ENCODE results near the gene SERPIND1. TPM values are rescaled to one million over a fixed set of nuclear protein-coding genes. Genes with fewer than 3 reads are reported as not detected.
"Not testable (repeated sequence)": the region's sequence is repeated elsewhere in the genome, so short reads cannot be mapped to it uniquely, and the experiment has no call there.

Gene SERPIND1
- 0.23 TPM for polyA plus RNA-seq

GRCh38 chr22:20773793-20774212 lies at the start of gene SERPIND1:
Gene SERPIND1 (plus strand): TSS chr22:20774113. CDS start chr22:20779313, 5,200 bp downstream.
- H3K27me3 Mint-ChIP-seq, result no peaks in the 10 kb centered on the region
- H3K4me1 Mint-ChIP-seq, result peaks cover 0 to 2% (median 0%) of the 10 kb centered on the region in 3 donors
- no peak within 1 kb of the TSS for H3K4me3 Mint-ChIP-seq
- no peaks in the 10 kb centered on the region for H3K9me3 Mint-ChIP-seq
- peaks cover 10% of the 10 kb centered on the region for H3K36me3 Mint-ChIP-seq
- no peak within 1 kb of the TSS for H3K27ac Mint-ChIP-seq

GRCh38 chr22:20724676-20725454 lies 49.0 kb upstream of the SERPIND1 start:
- H3K36me3 Mint-ChIP-seq, result peaks cover 3% of the 10 kb centered on the region

GRCh38 chr22:20725987-20726558 lies 47.8 kb upstream of the SERPIND1 start:
- Mint-ChIP-seq H3K36me3 (peaks cover 3% of the 10 kb centered on the region), H3K9me3 (no peaks in the 10 kb centered on the region), H3K4me3 (no peak overlapping the region), H3K27me3 (no peaks in the 10 kb centered on the region), H3K27ac (peak overlapping the region in 1 of 3 donors; percentile 49), H3K4me1 (peaks cover 6 to 11% (median 7%) of the 10 kb centered on the region in 3 donors)

More at GRCh38 chr22:20724676-20725454, 49.0 kb upstream of the SERPIND1 start:
- no peak overlapping the region for H3K4me3 Mint-ChIP-seq
- peak overlapping the region in 1 of 3 donors; percentile 63 for H3K27ac Mint-ChIP-seq
- H3K27me3 Mint-ChIP-seq, result no peaks in the 10 kb centered on the region
- peaks cover 6 to 15% (median 11%) of the 10 kb centered on the region in 3 donors for H3K4me1 Mint-ChIP-seq
- H3K9me3 Mint-ChIP-seq, result no peaks in the 10 kb centered on the region

DNA sequence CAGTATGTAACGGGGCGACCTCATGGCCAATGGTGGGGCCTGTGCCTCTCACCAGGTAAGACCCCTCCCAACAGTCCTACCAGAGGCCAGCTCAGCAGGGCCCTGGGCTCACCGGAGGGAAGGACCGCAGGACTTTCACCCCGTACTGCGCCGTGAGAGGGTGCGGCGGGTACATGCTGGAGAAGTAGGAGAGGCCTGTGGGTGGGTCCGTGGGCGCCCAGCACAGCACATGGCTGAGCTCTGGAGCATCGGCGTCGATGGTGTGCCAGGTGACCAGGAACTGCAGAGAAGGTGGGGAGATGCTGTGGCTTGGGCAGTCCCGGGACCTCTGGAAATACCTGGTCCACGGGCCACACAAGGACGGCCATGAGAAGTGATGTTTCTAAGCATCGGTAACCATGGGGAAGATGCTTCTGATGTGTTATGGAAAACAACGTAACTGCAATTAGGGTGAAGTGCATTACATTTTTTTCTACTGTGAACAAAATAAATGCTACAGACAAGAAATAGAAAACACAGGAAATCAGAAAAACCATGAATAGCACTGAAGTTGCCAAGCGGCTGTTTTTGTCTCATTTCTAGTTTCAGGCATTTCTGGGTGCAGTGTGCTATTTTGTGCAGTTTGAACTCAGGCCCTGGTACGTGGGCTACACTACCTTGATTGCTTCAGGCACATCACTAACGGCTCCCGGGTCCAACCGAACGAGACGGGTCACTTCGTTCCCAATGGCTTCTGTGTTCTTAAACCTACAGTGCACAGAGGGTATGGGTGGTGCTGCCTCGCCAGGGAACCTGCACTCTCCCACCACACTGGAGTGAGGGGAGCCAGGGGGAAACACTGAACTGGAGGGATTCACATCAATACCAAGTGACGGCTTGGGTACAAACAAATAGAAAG lies 46.5 kb upstream of the SERPIND1 start:
- Mint-ChIP-seq H3K27me3 (no peaks in the 10 kb centered on the region), H3K9me3 (no peaks in the 10 kb centered on the region), H3K4me1 (peaks cover 0 to 4% (median 0%) of the 10 kb centered on the region in 3 donors), H3K36me3 (peaks cover 5% of the 10 kb centered on the region), H3K4me3 (no peak overlapping the region), H3K27ac (no peak overlapping the region)

DNA sequence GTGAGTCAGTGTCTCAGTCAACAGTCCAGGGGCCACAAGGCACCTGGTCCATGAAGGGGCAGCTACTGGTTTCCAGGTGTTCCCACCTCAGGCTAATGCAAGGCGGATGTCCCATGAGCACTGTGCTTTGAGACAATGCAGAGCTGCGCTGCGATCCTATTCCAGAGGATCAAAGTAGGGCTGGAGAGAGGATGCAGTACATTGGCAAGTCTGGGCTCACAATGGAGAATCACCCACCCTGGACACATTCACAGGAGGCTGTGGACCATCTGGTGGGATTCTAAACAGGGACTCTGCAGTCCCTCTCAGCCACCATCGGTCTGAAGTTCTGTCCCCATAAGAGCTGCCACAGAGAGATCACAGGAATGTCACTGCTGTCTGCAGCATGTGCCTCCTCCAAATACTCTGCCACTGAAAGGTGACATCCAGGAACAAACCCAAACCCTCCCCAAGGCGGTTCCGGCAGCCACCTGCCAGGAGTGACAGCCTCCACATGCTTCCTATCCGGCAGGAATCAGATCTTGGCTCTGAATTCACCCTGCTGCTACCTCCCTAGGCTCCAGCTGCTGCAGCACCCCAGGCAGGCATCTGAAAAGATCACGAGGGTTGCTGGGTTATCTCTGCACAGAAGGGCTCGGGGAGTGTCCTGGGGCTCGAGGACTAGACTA lies 45.3 kb upstream of the SERPIND1 start:
- Mint-ChIP-seq H3K36me3 (peaks cover 5% of the 10 kb centered on the region), H3K27me3 (no peaks in the 10 kb centered on the region), H3K4me3 (no peak overlapping the region), H3K9me3 (no peaks in the 10 kb centered on the region), H3K27ac (no peak overlapping the region), H3K4me1 (peaks cover 0 to 2% (median 0%) of the 10 kb centered on the region in 3 donors)

DNA sequence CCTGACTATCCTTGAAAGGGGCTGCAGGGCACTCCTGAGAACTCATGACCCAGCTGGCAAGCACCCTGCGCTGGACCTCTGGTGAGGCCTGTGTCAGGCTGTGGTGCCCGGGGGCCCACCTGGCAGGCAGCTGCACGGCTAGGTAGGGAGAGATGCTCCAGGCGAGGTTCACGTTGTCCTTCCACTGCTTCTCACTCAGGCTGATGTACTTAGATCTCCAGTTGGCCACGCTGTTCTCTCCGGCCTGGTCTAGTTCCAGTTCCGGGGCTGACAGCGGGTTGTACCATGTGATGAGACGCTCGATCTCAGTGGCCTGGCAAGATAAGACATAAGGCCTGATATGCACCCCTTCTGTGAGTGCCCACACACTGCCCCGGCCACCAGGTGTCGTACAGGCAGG lies 44.7 kb upstream of the SERPIND1 start:
- Mint-ChIP-seq H3K36me3 (peaks cover 5% of the 10 kb centered on the region), H3K9me3 (no peaks in the 10 kb centered on the region), H3K4me1 (peaks cover 0 to 2% (median 0%) of the 10 kb centered on the region in 3 donors), H3K27ac (no peak overlapping the region), H3K4me3 (no peak overlapping the region), H3K27me3 (no peaks in the 10 kb centered on the region)

- H3K9me3 Mint-ChIP-seq, H3K4me1 Mint-ChIP-seq, H3K27me3 Mint-ChIP-seq, H3K36me3 Mint-ChIP-seq, H3K4me3 Mint-ChIP-seq, H3K27ac Mint-ChIP-seq: not testable (repeated sequence)
These were observed 41.5 kb upstream of the SERPIND1 start for GRCh38 chr22:20732431-20732830.

- H3K4me1 Mint-ChIP-seq, H3K9me3 Mint-ChIP-seq, H3K27ac Mint-ChIP-seq, H3K36me3 Mint-ChIP-seq, H3K4me3 Mint-ChIP-seq, H3K27me3 Mint-ChIP-seq: not testable (repeated sequence)
These were observed 38.4 kb upstream of the SERPIND1 start for GRCh38 chr22:20735356-20736162.

- H3K4me3 Mint-ChIP-seq, H3K9me3 Mint-ChIP-seq, H3K4me1 Mint-ChIP-seq, H3K27ac Mint-ChIP-seq, H3K27me3 Mint-ChIP-seq: not testable (repeated sequence)
- peaks cover 12% of the 10 kb centered on the region for H3K36me3 Mint-ChIP-seq
These were observed 37.0 kb upstream of the SERPIND1 start for GRCh38 chr22:20736891-20737290.

- peaks cover 10% of the 10 kb centered on the region for H3K36me3 Mint-ChIP-seq
- no peak overlapping the region for H3K4me3 Mint-ChIP-seq
- peaks cover 1 to 5% (median 3%) of the 10 kb centered on the region in 3 donors for H3K4me1 Mint-ChIP-seq
- no peaks in the 10 kb centered on the region for H3K27me3 Mint-ChIP-seq
- H3K9me3 Mint-ChIP-seq, result no peaks in the 10 kb centered on the region
- H3K27ac Mint-ChIP-seq, result no peak overlapping the region
These were observed 35.4 kb upstream of the SERPIND1 start for GRCh38 chr22:20738394-20739089.

DNA sequence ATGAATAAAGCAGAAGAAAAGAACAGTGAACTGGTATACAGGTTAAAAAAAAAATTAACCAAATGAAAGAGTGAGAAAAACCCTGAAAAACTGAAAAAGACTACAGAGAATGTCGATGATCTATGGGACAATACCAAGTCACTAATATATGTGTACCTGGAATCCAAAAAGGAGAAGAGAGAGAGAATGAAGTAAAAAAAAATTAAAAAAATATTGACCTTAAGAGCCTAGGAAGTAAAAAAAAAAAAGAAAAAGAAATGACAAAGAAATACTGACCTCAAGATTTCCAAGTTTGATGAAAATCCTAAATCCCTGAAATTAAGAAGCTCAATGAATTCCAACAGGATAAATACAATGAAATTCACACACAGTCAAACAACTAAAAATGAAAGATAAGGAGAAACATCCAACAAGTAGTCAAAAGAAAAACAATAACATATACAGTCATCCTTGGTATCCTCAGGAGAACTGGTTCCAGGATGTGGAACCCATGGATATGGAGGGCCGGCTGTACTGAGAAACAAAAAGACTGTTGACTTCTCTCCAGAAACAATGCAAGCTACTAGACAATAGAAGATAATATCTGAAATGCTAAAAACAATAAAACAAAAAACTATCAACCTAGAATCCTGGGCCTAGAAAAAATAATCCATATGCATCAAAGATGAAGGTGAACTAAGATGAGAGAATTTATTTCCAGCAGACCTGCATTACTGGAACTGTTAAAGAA lies 33.5 kb upstream of the SERPIND1 start:
- H3K27me3 Mint-ChIP-seq, result no peaks in the 10 kb centered on the region
- peaks cover 10% of the 10 kb centered on the region for H3K36me3 Mint-ChIP-seq
- H3K4me3 Mint-ChIP-seq, result no peak overlapping the region
- peaks cover 1 to 10% (median 8%) of the 10 kb centered on the region in 3 donors for H3K4me1 Mint-ChIP-seq
- no peak overlapping the region for H3K27ac Mint-ChIP-seq
- no peaks in the 10 kb centered on the region for H3K9me3 Mint-ChIP-seq

- peaks cover 1 to 11% (median 8%) of the 10 kb centered on the region in 3 donors for H3K4me1 Mint-ChIP-seq
- no peak overlapping the region for H3K4me3 Mint-ChIP-seq
- H3K27me3 Mint-ChIP-seq, result no peaks in the 10 kb centered on the region
- H3K36me3 Mint-ChIP-seq, result peaks cover 10% of the 10 kb centered on the region
- H3K9me3 Mint-ChIP-seq, result no peaks in the 10 kb centered on the region
- H3K27ac Mint-ChIP-seq, result no peak overlapping the region
These were observed 32.8 kb upstream of the SERPIND1 start for GRCh38 chr22:20741008-20741633.
